Mesothelial cell of epicardium (in vitro differentiated cells): ENCODE results near the gene VPS26C. TPM values are rescaled to one million over a fixed set of nuclear protein-coding genes. Genes with fewer than 3 reads are reported as not detected.
A peak's percentile ranks its signal among the peaks of the same experiment; 100 is the strongest.

ENCODE experiments used
- DNase-seq, 2 experiments: peaks; one replicate each; pipeline ENCODE4 v3.0.0; 2021; ENCODE audit warnings: low spot score in 2 of 2; ENCODE audit not compliant: unreplicated experiment in 2 of 2
- H3K27ac Mint-ChIP-seq: 2 replicates; pipeline ENCODE4 v1.8.0; 2021; ENCODE audit warnings: mixed read lengths
- H3K27me3 Mint-ChIP-seq: 2 replicates; pipeline ENCODE4 v1.8.0; 2021; ENCODE audit warnings: low read depth, mixed read lengths
- H3K36me3 Mint-ChIP-seq: 2 replicates; pipeline ENCODE4 v1.8.0; 2021; ENCODE audit warnings: mixed read lengths
- H3K4me1 Mint-ChIP-seq: 2 replicates; pipeline ENCODE4 v1.8.0; 2021; ENCODE audit warnings: mixed read lengths
- H3K4me3 Mint-ChIP-seq: 2 replicates; pipeline ENCODE4 v1.8.0; 2021; ENCODE audit warnings: mild to moderate bottlenecking, moderate library complexity, mixed read lengths
- H3K9me3 Mint-ChIP-seq: 2 replicates; pipeline ENCODE4 v1.8.0; 2021; ENCODE audit warnings: mixed read lengths
- total RNA-seq: library from RNA; stranded (reverse); gene quantifications from 3 replicates; pipeline ENCODE4 v1.2.1, GENCODE V29; 2021
- TF ChIP-seq, protein P1 (sequence below): fragments of 200-600 bp; sonication (generic); IDR thresholded peaks from one replicate; pipeline ENCODE4 v1.5.0; 2021; ENCODE audit warnings: antibody characterized with exemption; ENCODE audit not compliant: unreplicated experiment

VPS26C gene
- total RNA-seq, 1 donor from 2014 or later: 45.0 TPM

DNA sequence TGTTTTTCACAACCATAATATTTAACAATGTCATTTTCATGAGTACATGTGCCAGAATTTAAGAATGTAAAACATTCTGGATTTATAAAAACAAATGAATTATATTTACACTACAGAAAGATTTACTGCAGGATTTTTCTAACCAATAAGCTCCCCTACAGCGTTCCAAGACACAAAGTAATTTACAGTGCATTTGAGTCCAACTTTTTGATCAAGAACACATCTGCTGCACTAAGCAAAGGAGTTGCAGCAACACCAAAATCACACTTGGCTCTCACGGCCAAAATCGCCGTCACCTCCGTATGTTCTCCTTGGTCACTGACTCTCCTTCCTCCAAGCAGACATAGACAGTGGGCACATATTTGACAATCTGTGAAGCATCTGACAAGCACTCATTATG is 7.7 kb downstream of the VPS26C start:
- Mint-ChIP-seq H3K27me3 (no peaks in the 10 kb centered on the region), H3K4me3 (no peak overlapping the region), H3K36me3 (no peaks in the 10 kb centered on the region), H3K9me3 (no peaks in the 10 kb centered on the region), H3K27ac (peak overlapping the region; percentile 87), H3K4me1 (peaks cover 30% of the 10 kb centered on the region)
- no peak for DNase-seq
- TF ChIP-seq, protein P1, sequence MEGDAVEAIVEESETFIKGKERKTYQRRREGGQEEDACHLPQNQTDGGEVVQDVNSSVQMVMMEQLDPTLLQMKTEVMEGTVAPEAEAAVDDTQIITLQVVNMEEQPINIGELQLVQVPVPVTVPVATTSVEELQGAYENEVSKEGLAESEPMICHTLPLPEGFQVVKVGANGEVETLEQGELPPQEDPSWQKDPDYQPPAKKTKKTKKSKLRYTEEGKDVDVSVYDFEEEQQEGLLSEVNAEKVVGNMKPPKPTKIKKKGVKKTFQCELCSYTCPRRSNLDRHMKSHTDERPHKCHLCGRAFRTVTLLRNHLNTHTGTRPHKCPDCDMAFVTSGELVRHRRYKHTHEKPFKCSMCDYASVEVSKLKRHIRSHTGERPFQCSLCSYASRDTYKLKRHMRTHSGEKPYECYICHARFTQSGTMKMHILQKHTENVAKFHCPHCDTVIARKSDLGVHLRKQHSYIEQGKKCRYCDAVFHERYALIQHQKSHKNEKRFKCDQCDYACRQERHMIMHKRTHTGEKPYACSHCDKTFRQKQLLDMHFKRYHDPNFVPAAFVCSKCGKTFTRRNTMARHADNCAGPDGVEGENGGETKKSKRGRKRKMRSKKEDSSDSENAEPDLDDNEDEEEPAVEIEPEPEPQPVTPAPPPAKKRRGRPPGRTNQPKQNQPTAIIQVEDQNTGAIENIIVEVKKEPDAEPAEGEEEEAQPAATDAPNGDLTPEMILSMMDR: no peak

GRCh38 chr21:37257967-37258877 is 8.9 kb downstream of the VPS26C start:
- TF ChIP-seq, protein P1: no peak
- H3K36me3 Mint-ChIP-seq: no peaks in the 10 kb centered on the region
- DNase-seq: peak; percentile 55 to 74
- H3K27ac Mint-ChIP-seq: peak overlapping the region; percentile 95
- H3K4me3 Mint-ChIP-seq: peak overlapping the region; percentile 85
- H3K9me3 Mint-ChIP-seq: no peaks in the 10 kb centered on the region
- H3K4me1 Mint-ChIP-seq: peaks cover 25% of the 10 kb centered on the region
- no peaks in the 10 kb centered on the region for H3K27me3 Mint-ChIP-seq

DNA sequence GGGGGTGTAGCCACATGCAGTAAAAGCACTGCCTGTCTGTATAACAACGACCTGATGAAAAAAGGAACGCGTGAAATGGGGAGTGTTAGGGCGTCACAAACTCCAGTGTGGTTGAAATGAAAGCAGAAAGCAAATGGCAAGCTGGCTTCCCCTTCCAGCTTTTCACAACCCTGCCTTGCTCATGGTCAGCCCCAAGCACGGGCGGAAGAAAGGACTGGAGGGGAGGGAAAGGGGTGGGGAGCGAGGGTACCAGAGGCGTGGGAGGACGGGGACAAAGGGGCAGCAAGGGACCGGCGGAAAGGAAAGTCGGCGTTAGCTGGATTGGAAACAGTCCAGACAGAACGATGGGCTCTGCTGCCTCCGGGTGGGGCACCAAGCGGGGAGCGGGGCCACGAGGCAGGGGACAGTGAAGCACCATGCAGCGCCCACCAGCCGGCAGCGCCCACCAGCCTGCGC is 9.6 kb downstream of the VPS26C start:
- no peak for DNase-seq
- H3K4me3 Mint-ChIP-seq: peak overlapping the region; percentile 85
- no peaks in the 10 kb centered on the region for H3K27me3 Mint-ChIP-seq
- no peaks in the 10 kb centered on the region for H3K36me3 Mint-ChIP-seq
- H3K4me1 Mint-ChIP-seq: peaks cover 25% of the 10 kb centered on the region
- TF ChIP-seq, protein P1: no peak
- no peaks in the 10 kb centered on the region for H3K9me3 Mint-ChIP-seq
- H3K27ac Mint-ChIP-seq: peak overlapping the region; percentile 95

DNA sequence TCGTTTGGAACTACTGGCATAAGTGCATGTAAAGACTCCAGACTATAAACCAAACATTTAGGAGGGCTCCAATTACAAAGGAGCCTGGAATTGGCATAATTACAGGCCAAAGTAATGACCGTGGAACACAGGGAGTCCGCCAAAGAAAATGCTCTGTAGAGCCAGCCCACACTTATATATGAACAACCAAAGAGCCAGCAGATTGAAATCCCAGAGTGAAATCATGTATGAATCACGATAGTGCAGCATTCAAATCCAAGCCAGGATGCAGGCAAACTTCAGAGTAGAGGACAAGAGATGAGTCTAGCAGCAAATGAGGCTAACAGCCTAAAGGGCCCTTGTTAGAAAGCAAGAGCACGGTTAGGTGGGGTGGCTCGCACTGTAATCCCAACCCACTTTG is 13.1 kb downstream of the VPS26C start:
- TF ChIP-seq, protein P1: no peak
- Mint-ChIP-seq H3K27me3 (no peaks in the 10 kb centered on the region), H3K27ac (no peak overlapping the region), H3K4me3 (no peak overlapping the region), H3K4me1 (peaks cover 37% of the 10 kb centered on the region), H3K36me3 (no peaks in the 10 kb centered on the region), H3K9me3 (no peaks in the 10 kb centered on the region)
- no peak for DNase-seq

DNA sequence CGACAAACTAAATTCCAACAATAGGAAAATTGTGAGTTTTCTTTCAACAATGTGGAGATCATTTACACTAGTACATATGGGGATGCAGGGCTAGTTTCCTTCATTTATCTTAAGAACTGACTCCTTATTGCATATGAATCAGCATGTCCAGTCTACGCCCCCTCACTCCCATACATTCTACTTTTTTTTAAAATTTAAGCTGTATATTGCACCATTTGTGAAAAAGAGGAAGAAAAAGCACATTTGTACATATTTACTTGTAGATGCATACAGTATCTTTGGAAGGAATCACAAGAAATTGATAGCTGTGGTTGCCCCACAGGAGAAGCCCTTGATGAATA is 15.9 kb downstream of the VPS26C start:
- Mint-ChIP-seq H3K27ac (no peak overlapping the region), H3K4me3 (no peak overlapping the region)
- TF ChIP-seq, protein P1: no peak

More for the DNA sequence above, 15.9 kb downstream of the VPS26C start:
- peaks cover 20% of the 10 kb centered on the region for H3K4me1 Mint-ChIP-seq
- no peaks in the 10 kb centered on the region for H3K27me3 Mint-ChIP-seq
- DNase-seq: no peak
- peaks cover 2% of the 10 kb centered on the region for H3K36me3 Mint-ChIP-seq
- peaks cover 2% of the 10 kb centered on the region for H3K9me3 Mint-ChIP-seq
